SIG-M5 treated with dmso at 0.1 percent for 504 hours (cell line): ENCODE data around the gene PTPRM.

Experiments
- DNase-seq: peaks from one replicate; lab custom pipeline; 2025; ENCODE audit not compliant: unreplicated experiment; lab: John Stamatoyannopoulos, UW

The PTPRM gene

DNA sequence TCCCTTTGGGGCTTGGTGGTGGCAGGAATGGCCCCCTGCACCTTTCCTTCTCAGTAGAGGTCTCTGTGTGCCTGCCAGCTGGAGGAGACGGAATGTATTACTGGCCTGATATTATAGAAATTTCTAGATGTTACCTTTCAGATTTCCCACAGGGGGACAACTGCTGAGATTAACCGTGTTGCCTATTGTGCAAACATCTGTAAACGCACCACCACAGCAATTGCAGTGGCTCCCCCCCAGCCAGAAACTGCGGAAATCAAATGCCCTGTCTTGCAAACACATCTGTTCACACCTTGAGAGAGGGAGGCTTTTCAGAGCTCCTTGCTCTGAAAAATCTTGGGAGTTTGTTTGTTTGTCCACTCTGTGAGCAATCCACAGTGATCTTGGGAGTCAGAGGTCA lies 772.1 kb downstream of the PTPRM start:
- no peak for DNase-seq

DNA sequence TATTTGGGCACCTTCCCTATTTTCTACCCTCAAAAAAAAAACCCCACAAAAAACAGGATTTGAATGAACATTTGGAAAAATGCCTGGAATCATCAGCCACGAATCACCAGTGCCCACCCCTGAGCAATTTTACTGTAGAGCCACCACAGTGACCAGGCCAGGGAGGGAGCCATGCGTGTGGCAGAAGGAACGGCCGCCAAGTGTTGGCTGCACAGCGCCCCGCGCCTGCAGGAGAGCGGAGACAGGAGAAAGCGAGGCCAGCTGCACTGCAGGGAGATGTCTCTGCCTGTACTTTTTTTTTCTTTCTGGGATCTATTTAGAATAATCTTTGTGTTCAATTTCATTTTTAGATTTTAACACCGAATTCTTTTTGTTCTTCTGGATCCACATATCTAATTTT lies 772.8 kb downstream of the PTPRM start:
- no peak for DNase-seq

DNA sequence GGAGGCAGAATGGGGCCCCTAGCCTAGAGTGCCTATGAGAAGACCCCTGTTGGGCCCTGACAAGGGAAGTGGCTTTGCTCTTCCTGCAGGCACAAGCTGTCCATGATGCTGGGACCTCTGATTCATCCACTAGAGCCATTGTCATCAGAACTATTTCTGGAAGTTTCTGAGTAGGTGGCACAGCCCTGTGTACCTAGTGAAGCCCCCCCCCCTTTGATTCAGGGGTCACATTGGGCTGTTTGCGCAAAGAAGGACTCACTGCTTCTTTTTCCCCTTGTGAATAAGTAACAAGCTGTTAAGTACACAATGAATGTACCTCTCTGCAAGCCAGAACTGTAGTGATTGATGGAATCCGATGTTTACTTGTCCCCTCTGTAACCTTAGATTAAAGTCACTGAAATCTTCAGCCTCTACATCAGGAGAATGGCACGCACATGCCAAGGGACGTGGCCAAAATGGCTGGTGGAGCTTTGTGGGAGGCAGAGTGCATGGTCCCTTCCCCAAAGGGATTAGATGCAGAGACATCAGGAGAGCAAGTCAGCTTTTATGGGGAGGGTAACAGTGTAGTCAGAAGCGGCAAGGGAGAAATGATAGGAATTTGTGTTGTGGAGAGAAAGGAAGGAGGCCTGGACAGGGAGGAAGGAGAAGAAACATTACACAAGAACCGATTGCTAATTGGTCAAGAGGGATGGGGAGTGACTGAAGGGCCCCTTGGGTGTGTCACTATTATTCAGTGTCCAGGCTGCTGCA lies 774.5 kb downstream of the PTPRM start:
- DNase-seq = no peak

DNA sequence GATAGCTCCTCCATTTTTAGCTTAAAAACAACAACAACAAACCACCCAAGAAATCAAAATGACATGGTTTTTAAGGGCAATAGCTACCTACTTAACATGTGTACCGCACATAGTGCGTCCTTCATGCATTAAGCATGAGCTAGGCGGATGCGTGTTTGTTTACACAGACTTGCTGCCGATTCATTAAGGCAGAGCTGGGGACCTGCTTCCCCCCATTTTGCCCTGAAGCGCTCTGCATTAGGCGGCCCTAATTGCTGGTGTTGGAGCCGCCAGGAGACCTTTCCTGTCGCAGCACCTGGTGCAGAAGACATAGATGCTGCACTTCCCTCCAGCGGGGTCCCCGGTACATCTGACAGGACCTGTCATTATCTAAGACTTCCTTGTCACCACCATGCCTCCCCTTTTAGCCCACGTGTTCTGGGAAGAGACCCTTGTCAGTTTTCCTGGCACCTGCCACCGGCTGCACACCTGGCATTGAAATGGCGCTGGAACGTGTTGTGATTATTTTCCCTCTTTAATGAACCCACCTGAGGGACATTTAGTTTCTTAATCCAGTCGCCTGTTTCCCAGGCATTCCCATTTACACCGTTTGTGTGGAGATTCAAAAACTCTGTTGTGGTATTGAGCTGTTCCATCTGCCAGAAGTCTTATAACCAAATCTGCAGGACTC lies 781.1 kb downstream of the PTPRM start:
- DNase-seq = no peak

DNA sequence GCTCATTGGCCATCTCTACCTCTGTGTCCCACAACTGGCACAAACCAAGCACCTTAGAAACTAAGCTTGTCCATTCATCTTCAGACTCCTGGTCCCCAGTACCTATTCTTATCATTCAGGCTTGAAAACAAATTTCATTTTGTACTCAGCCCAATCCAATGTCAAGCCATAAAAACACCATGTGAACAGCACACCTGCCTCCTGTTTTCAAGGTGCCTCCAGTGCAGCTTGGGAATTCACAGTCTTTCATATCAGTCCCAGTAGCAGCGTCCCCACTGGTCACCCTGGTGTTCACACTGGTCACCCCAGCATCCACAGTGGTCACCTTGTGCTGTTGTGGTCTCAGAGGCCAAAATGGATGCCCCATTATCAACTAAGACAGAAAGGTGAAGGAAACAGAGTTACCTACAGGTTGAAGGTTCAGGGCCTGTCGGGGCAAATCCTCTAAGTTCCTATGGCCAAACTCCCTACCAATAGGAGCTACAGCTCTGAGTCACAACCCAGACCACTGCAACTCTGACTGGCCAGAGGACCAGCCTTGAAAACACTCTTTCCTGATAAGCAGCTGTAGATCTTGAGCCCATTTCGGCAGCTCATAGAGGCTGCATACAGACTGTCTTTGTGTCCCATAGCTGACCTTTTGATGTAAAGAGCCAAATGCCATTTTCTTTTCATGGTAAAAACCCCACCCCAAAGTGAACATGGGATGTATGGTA lies 782.6 kb downstream of the PTPRM start:
- no peak for DNase-seq

DNA sequence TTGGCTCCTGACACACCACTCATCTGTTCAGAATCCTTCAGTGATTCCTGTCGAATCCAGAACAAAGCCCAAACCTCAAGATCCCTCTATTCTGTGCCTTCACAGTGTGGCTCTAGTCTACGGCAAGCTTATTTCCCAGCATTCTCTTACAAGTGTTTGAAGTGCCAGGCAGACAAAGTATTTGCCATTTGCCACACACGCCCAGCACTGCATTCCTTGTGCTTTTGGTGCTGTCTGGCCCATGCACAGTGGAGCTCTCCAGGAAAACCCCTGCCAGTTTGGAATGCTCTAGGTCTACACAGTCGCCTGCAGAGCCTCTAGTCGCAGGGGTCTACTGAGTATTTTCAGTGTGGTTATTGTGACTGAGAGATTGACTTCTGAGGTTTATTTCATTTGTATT lies 783.5 kb downstream of the PTPRM start:
- DNase-seq = no peak

DNA sequence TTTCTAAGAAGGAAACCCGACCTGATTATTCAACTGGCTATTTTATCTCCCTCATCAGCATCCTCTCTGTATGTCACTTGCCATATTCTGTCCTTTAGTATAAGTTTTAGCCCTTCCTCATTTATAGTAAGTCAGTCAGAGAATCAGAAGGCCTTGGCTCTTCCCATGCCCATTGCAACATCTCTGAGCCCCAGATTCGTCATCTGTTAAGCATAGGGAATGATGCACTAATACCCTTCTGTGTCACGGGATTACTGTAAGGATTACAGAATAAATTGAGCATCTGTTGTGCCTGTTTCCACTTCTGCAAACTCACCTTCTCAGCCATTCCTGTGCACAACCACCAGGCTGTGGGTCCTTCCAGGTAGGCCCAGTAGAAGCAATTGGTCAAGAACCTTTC lies 784.0 kb downstream of the PTPRM start:
- no peak for DNase-seq

DNA sequence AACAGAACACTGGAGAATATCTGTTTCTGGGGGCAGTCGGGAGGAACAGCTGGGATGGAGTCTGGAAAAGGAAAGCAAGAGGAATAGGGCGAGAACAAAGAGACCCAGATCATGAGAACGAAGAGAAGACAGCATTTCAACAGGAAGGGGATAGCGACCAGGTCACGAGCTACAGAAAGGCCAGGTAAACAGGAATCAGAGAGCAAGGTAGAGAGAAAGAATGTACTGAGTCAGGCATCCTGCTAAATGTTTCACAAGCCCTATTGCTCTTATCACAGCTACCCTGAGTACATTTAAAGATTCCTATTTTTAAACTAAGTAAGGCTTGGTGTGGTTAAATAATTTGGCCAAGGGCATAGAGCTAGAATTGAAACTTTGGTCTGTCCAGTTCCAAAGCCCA lies 787.2 kb downstream of the PTPRM start:
- no peak for DNase-seq

DNA sequence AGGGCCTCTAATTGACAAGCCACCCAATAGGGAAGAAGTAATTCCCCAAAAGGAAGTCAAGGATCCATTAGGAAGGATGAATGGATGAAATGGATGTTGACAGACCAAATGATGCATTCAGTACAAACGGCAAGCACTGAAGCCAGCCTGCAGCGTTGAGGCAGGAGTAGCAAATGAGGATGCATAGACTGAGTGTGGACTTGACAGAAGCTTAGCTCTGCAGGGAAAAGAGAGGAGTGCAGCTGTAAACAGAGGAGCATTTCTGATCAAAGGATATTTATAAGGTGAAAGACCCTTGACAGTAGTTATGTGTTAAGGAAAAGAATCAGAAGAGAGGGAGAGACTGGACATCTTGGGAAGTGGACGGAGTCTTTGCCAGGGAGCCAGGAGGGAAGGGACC lies 788.9 kb downstream of the PTPRM start:
- no peak for DNase-seq

DNA sequence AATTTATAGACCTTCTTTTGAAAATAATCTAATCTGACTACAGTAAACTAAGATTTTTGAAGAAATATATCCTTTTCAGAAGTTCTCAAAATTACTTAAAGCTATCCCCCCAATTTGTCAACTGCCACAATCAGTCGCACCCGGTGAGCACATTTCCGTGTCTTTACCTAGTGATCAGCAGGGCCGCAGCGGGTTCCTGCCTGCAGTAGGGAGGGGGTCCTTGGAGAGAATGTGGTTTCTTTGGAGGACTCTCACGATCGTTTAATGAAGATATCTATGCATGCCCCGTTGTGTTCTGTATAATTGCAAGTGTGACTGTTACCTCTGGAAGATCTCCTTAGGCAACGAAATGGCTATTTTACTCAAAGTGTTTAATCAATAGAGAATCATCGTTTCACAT lies 790.2 kb downstream of the PTPRM start:
- DNase-seq = no peak

DNA sequence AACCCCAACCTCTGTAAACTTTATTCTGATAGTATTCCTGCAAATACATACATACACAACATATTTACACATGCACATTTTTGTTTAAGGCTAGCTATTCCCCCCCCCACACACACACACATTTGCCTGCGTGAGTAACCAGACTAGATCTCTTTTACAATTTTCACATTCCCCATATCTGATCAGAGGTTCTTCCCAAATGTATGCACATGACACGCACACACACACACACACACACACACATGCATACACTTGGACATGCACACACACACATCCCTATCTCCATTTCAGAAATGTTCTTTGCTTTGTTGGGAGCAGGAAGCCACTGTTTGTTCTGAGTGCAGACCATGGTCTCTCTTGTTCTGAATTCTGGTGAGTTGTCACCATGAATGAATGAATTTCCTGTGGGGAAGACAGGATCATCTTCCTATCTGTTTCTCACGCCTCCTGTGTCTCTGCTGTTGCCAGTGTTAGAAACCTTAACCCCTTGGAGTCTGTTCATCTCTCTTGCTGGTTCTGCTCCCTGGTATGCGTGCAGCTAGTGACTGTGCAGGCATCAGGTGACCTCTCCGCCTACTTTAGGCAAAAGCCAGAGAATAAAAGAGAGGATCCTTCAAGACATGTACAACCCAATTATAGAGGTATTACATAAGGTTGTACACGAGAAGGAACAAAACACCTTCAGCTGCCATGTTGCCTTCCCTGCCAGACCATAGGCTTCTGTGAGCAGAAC lies 791.1 kb downstream of the PTPRM start:
- DNase-seq = no peak

DNA sequence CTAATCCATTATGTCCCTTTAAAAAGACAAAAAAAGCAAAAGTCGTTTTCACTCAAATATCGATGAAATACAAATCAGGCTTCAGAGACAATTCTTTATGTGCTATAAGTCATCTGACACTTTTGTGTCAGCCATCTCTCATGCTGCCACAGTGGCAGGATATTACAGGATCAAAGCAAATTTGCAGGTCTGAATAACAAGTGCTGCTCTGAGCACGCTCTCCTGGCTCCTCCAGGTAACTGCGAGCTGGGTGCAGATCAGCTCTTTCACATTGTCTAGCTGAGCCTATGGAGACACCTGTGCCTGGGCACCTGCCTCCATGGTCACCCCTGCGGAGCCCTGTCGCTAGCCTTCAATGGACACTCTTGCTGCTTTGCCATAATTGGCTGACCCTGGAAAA lies 792.0 kb downstream of the PTPRM start:
- no peak for DNase-seq

DNA sequence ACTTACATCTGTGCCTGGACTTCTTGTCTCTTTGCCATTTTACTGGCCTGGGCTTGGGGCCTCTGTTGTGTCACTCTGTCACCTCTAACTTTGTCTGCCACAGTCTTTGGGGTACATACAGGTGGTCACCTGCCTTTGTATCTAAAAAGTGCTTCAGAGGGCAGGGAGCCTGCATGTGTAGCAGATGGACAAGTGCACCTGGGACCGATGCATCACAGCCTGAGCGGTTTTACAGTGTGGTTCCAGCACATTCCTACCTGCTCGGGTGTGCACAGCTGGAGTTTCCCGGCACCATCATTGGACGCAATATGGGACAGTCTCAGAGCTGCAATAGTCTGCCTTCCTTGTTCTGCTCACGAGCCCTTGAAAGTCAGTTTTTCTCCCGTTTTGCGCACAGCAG lies 792.4 kb downstream of the PTPRM start:
- no peak for DNase-seq

DNA sequence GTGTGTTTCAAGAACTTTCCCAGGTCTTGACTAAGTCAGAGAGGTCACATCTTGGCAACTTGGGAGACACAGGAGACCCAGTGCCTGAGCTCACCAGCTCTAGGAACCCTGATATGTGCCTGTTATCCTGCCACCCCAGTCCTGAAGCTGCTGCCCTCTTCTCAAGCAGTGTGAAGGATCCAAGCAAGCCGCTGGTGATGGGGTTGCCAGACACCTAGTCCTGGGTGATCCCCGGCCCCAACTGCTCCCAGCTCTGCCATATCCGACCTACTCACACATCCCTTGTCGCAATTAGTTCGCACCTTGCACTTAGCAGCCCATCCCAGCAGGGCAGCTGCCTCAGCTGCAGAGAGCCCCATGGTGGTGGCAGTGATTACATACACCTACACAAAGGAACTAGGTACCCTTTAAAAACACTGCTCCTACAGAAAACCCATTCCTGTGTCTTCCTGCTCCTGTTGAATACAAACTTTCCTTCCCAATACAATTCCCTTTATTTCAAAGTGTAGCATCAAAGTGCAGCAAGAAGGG lies 794.9 kb downstream of the PTPRM start:
- DNase-seq = no peak

DNA sequence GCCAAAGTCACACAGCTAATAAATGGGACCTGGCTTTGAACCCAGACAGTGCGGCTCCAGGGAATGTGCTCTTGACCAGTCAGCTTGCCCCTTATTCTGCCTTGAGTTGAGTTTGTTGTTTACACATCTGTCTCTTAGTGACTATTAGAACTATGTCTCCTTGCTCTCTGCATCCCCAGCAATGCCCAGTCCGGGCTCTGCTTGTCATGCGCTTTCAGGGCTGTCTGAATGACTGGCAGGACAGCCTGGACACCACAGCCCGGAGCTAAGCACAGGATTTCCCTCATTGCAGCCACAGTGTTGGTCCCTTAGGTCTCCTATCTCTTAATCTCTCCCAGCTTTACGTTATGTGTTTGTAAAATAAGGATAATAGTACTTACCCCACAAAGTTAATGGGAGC lies 795.7 kb downstream of the PTPRM start:
- DNase-seq = no peak

DNA sequence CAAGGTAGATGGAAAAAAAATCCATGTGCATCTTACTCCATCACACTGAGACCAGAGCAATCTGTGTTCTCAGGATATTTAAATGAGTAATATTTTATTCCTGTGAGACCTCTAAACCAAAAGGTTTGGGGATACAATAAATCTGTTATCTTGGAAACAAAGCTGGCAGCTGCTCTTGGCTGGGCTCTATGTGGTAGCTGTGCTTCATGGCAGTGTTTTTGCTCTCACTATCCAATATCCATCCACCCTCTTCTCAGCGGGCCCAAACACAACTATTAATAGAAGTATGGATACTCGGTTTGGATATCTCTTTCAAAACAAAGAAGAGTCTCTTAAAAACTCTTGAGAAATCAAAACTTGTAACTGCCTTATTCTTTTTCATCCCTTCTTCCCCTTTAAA lies 797.3 kb downstream of the PTPRM start:
- no peak for DNase-seq

DNA sequence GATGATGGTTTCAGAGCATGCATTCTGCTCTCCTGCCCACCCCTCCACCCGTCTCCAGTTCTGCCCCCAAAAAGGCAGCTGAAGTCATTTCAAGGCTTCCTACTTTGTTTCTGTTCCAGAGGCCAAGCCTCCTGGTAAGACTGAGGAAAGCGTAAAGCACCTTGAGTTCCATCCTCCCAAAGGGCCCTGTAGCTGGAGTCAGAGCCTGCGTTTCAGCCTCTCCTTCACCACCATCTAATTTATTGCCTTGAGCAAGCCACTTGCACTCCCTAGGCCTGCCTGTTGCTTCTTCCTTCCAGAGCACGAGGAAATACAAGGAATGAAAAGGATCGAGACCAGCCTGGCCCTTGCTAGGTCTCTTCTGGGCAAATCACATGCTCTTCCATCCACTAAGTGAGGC lies 797.9 kb downstream of the PTPRM start:
- no peak for DNase-seq

DNA sequence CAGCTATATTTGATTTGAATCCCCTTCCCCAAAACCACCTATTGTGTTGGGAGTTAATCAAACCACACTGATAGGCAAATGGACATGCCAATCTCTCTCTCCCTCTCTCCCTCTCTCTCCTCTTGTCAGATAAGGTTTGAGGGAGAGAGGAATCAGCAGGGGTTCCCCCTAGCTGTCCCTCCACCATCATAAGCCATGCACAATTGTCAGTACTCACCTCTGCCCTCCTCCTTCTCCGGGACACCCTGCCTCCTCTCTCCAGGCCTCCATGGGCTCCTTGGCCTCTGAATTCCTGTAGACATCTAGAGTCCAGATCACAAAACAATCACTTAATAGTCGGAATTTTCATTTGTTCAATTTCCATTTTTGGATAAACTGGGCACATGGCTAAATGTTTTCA lies 798.4 kb downstream of the PTPRM start:
- no peak for DNase-seq

DNA sequence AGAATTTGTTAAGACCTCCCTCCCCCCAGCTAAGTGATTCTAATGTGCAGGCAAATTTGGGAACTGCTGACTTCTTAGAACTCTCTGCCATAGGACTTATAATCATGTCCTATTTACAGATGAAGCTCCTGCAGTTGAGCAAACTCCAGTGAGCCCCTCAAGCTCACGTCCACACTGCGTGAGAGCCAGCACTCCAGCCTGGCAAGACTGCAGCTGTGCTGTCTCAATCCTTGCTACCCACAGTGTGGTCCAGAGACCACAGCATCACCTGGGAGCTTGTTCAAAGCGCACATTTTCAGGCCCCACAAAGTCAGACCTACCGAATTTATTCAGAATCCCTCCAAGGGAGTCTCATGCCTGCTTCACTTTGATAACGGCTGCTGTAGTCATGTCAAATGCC lies 799.0 kb downstream of the PTPRM start:
- DNase-seq = no peak

DNA sequence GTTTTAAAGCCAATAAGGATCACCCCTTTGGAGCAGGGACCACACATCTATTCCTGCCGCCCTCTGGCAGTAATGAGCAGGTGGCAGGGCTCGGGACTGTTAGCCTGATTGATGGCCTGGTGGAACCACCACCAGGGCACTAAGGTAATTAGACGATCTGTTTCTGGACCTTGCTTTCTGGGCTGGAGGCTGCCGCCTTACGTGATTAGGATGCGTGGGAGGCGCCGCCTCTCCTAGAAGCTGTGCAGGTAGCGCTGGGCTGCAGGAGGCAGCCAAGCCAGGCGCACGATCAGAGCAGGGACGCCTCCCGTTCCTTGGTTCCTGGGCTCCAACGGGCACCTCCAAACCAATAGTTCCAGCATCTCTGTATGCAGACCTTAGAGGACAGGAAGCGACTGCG lies 799.5 kb downstream of the PTPRM start:
- DNase-seq = no peak

DNA sequence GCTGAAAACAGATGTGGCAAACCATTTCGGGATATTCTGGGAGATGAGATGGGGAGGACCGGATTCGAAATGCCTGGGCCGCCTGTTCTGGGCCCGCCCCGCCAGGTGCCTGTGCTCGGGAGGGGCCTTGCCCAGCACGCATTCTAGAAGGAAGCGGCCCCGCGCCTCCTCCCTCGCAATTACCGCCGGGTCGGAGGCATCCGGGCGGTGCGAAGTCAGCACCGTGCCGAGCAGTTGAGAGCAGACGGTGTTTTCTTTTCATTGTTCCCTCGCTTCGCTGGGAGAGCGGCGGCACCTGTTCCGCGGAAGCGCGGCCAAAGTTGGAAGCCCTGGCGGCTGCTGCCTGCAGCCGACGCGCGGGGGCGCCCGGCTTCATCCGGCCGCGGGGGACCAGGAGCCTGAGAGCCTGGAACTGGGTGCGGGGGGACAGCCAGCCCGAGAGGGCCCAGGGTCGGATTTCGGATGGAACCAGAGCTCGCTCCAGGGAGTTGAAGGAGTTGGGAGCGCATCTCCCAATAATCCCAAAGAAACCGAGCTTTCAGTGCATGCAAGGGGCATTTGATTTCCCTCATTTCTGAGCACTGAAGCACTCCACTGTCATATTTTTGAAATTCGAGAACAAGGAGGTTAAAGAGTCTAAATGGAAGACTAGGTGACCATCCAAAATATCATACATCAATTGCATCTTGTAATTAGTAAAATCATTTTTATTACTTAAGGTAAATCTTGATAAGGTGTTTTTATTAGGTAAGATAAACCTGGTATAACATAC lies 800.3 kb downstream of the PTPRM start:
- no peak for DNase-seq
